LNCAP (cell line): ENCODE measurements around the gene USP48.

Experiments used
- TF ChIP-seq, protein P1 (sequence below): fragments of 450-650 bp; IDR thresholded peaks from 2 replicates; pipeline ENCODE4 v1.5.1; 2017; ENCODE audit warnings: mild to moderate bottlenecking

USP48 gene

DNA sequence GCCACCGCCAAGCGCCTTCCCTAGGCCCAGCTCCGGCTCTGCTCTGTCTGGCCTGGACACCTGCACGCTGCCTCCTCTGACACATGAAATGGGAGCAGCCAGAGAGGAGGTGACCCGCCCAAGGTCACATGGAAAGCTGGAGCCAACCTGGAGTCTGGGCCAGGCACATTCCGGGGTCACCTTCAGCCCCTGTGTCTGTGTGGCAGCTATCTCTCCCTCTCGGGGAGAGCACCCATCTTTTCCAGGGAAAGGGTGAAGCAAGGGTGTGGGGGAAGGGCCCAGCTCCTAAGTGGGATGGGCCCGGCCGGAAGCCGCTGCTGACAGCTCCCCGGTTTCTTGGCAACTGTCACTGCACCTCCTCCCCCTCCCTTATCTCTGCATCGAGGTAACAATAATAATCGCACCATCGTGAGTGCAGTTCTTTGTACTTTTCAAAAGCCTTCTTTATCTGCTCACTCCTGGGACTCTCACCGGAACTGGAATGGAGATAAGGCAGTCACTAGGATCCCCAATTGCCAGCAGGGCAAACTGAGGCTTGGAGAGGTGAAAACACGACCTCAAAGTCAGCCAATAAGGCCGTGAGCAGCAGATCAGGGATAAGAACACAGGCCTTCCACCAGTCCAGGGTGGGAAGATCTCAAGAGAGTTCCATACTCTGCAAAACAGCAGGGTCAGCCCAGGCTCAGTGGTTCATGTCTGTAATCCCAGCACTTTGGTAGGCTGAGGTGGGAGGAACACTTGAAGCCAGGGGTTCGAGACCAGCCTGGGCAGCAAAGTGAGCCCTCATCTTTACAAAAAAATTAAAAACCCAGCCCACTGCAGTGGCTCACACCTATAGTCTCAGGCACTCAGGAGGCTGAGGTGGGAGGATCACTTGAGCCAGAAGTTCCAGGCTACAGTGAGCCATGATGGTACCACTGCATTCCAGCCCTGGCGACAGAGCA is 150.7 kb downstream of the USP48 start:
- TF ChIP-seq, protein P1, sequence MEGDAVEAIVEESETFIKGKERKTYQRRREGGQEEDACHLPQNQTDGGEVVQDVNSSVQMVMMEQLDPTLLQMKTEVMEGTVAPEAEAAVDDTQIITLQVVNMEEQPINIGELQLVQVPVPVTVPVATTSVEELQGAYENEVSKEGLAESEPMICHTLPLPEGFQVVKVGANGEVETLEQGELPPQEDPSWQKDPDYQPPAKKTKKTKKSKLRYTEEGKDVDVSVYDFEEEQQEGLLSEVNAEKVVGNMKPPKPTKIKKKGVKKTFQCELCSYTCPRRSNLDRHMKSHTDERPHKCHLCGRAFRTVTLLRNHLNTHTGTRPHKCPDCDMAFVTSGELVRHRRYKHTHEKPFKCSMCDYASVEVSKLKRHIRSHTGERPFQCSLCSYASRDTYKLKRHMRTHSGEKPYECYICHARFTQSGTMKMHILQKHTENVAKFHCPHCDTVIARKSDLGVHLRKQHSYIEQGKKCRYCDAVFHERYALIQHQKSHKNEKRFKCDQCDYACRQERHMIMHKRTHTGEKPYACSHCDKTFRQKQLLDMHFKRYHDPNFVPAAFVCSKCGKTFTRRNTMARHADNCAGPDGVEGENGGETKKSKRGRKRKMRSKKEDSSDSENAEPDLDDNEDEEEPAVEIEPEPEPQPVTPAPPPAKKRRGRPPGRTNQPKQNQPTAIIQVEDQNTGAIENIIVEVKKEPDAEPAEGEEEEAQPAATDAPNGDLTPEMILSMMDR, result no peak

DNA sequence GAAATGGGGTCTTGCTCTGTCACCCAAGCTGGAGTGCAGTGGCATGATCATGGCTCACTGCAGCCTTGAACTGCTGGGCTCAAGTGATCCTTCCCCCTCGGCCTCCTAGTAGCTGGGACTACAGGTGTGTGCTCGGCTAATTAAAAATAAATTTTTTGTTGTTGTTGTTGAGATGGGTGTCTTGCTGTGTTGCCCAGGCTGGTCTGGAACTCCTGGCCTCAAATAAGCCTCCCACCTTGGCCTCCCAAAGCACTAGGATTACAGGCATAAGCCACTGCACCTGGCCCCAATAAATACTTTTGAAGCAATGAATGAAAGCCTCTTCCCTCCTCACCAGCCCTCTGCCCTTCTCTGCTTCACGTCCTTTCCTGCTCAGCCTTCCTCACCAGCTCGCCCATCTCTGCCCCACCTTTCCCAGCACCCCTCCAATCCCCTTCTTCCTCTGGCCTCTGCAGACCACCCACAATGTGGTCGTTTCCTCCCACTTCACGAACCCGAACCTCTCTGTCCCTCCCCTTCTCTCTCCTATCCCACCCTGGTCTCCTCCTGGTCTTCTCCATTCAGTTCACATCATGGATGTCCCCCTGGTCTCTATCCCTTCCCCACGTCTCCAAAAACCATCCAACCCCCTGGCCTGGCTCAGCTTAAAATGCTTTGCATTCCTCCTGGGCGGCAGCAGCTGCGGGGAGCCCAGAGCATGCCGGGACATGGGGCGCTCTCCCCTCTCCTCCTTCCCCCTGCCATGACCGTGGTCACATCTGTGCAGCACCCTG is 152.2 kb downstream of the USP48 start:
- TF ChIP-seq, protein P1, result no peak

DNA sequence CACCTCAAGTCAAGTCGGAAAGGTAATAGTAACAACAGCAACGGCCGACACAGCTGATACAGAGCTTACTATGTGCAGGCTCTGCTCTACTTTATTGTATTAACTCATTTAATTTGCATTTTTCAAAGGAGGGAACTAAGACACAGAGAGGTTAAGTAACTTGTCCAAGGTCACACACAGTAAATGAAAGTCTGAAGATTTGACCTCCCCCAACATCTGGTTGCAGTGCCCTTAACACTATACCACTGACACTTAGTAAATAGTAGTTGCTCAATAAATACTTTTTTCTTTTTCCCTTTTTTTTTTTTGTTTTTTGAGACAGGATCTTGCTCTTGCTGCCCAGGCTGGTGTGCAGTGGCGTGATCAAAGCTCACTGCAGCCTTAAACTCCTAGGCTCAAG is 153.0 kb downstream of the USP48 start:
- TF ChIP-seq, protein P1, result no peak

GRCh38 chr1:21628798-21629393 is 154.1 kb downstream of the USP48 start:
- TF ChIP-seq, protein P1, result no peak
